AG04450 (cell line): ENCODE data around the gene SH3BP5L. TPM values are rescaled to one million over a fixed set of nuclear protein-coding genes. Genes with fewer than 3 reads are reported as not detected.

Source experiments
- CTCF ChIA-PET: fragments of 300-600, 350-600 bp; formaldehyde crosslinking; extraction: SDS; loops from one replicate; lab custom pipeline; 2022; ENCODE audit warnings: antibody characterized with exemption, inconsistent platforms; lab: Charles Lee
- POLR2A ChIA-PET: fragments of 350-600 bp; formaldehyde crosslinking; extraction: SDS; loops from one replicate; lab custom pipeline; 2021; ENCODE audit warnings: antibody characterized with exemption, inconsistent platforms; lab: Yijun Ruan, JAX
- DNase-seq: peaks from one replicate; pipeline ENCODE4 v3.0.0-alpha.2; 2011; ENCODE audit warnings: low read depth, low spot score
- H3K27ac ChIP-seq: one replicate; pipeline ENCODE4 v1.5.1; 2012; ENCODE audit warnings: low read depth, low read length, control low read depth
- H3K27me3 ChIP-seq: one replicate; pipeline ENCODE4 v1.6.0; 2012; ENCODE audit warnings: low read length; ENCODE audit not compliant: control insufficient read depth, insufficient read depth
- H3K4me3 ChIP-seq: 2 replicates; pipeline ENCODE4 v1.5.1; 2011; ENCODE audit warnings: mild to moderate bottlenecking, low read depth, low read length, control low read depth
- H3K9me3 ChIP-seq: 2 replicates; pipeline ENCODE4 v1.5.1; 2012; ENCODE audit warnings: low read length; ENCODE audit not compliant: control insufficient read depth, insufficient read depth
- polyA plus RNA-seq: library from polyadenylated mRNA; depleted of rRNA; stranded (reverse); fragments of >200 nt; gene quantifications from 2 replicates; pipeline ENCODE4 v1.2.3, GENCODE V29; 2011
- TF ChIP-seq, protein P1 (sequence below): IDR thresholded peaks from 2 replicates; pipeline ENCODE4 v1.5.1; 2011; ENCODE audit warnings: low read depth, low read length, control low read depth, inconsistent platforms

SH3BP5L gene
- polyA plus RNA-seq, 1 experiment, result 15.3 TPM

DNA sequence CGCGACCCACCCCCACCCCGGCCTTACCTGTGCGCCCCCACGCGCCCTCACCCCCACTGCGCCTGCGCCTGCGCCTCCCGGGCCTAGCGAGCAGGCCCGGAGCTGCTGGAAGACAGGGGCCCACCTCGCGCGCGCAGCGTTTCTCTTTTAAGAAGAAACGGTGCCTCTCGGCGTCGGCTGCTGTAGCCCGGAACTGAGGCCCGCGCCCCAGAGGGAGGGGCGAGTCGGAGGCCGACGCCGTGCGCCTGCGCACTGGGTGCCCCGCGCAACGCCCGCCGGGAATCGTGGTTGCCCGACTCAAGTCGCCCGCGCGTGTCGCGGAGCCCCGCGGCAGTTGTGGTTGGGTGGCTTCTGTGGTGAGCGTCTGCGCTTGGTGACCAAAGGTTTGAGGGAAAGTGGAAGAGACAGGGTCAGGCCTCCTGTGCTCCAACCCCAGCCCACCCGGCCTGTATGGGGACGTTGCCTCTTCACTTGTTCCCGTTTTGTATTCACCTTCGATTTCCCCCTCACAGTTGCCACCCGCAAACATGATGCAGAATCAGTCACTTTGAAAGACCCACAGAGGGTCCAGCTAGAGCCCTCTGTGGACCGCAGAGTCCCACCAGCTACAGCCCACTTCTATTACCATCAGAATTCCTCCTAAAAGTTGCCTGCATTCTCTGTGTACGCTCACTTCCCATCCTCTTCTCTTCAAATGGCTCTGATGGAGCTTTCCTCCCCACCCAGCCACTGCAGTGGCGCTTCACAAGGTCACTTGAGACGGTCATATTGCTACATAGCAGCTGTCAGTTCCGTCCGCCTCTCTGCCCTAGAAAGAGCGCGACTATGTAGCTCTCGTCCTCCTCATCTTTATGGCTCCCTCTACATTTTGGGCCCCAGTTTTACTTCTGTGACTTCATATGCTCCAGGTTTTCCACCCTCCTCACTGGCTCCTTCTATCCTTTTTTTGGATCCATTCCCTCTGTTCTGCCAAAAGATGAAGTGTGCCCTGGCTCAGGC, 33.5 kb upstream of the SH3BP5L start, which contains the start of gene ZNF692:
Gene ZNF692 (minus strand): TSS at position 195 of the 999 bp plus-strand sequence. CDS start 776 bp downstream, outside the sequence.
- H3K9me3 ChIP-seq, result no peaks in the 10 kb centered on the region
- DNase-seq, result peak; percentile 88
- POLR2A ChIA-PET, result interaction anchor here (0.7 to 2.5 kb wide), 6 partner anchors 14 to 67 kb away, joined by 3 to 8 read pairs (median 6); partner anchors contain the start of gene ZNF672
- H3K27me3 ChIP-seq, result no peaks in the 10 kb centered on the region
- H3K4me3 ChIP-seq, result peak within 1 kb of the TSS; percentile 82
- H3K27ac ChIP-seq, result peak within 1 kb of the TSS; percentile 65
- TF ChIP-seq, protein P1, sequence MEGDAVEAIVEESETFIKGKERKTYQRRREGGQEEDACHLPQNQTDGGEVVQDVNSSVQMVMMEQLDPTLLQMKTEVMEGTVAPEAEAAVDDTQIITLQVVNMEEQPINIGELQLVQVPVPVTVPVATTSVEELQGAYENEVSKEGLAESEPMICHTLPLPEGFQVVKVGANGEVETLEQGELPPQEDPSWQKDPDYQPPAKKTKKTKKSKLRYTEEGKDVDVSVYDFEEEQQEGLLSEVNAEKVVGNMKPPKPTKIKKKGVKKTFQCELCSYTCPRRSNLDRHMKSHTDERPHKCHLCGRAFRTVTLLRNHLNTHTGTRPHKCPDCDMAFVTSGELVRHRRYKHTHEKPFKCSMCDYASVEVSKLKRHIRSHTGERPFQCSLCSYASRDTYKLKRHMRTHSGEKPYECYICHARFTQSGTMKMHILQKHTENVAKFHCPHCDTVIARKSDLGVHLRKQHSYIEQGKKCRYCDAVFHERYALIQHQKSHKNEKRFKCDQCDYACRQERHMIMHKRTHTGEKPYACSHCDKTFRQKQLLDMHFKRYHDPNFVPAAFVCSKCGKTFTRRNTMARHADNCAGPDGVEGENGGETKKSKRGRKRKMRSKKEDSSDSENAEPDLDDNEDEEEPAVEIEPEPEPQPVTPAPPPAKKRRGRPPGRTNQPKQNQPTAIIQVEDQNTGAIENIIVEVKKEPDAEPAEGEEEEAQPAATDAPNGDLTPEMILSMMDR, result no peak
- CTCF ChIA-PET, result interaction anchor here (0.6 to 3.5 kb wide), 6 partner anchors 12 to 49 kb away, joined by 3 to 15 read pairs (median 4); no protein-coding TSS in a partner anchor

- H3K27ac ChIP-seq, result no peak overlapping the region
- peak overlapping the region; percentile 82 for H3K4me3 ChIP-seq
- H3K9me3 ChIP-seq, result no peaks in the 10 kb centered on the region
- CTCF ChIA-PET, result interaction anchor here (0.6 to 3.5 kb wide), 6 partner anchors 11 to 48 kb away, joined by 3 to 15 read pairs (median 4); no protein-coding TSS in a partner anchor
- POLR2A ChIA-PET, result interaction anchor here (0.7 to 2.5 kb wide), 6 partner anchors 15 to 68 kb away, joined by 3 to 8 read pairs (median 6); partner anchors contain the start of gene ZNF672
- DNase-seq, result no peak
- TF ChIP-seq, protein P1, result peak; percentile 35
- no peaks in the 10 kb centered on the region for H3K27me3 ChIP-seq
These were observed 32.6 kb upstream of the SH3BP5L start for GRCh38 chr1:248858096-248858890.

- no peaks in the 10 kb centered on the region for H3K9me3 ChIP-seq
- ChIA-PET POLR2A (interaction anchor here (1.5 to 2.5 kb wide), 2 partner anchors 15 to 18 kb away, joined by 7 to 8 read pairs; no protein-coding TSS in a partner anchor), CTCF (interaction anchor here (1.3 to 3.5 kb wide), 2 partner anchors 16 to 18 kb away, joined by 4 to 15 read pairs; no protein-coding TSS in a partner anchor)
- no peak for DNase-seq
- peak overlapping the region; percentile 82 for H3K4me3 ChIP-seq
- TF ChIP-seq, protein P1, result no peak
- H3K27ac ChIP-seq, result no peak overlapping the region
- no peaks in the 10 kb centered on the region for H3K27me3 ChIP-seq
These were observed 32.0 kb upstream of the SH3BP5L start for GRCh38 chr1:248857749-248858095.

DNA sequence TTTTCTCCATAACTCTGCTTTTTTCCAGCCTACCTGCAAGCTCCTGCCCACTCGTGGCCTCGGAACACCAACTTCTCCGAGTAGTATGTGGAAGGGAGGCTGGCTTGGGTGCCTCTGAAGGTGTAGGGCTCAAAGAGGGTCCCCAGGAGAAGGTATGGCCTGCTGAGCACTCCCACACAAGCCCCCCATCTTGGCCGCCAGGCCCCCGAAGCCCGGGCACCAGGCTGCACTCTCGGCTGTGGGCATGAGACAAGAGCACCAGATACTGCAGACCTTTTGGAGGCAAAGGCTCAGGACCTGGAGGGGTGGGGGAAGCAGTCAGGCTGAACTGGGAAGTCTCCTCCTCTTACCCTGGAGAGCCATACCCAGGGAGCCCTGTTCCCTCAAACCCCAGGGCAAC, 31.5 kb upstream of the SH3BP5L start:
- H3K4me3 ChIP-seq, result no peak overlapping the region; the same call in 1 of the 2 replicates
- POLR2A ChIA-PET, result no interaction called here
- H3K27ac ChIP-seq, result no peak overlapping the region
- CTCF ChIA-PET, result interaction anchor here (3.5 kb wide), 1 partner anchor 15 kb away, joined by 15 read pairs; no protein-coding TSS in a partner anchor
- H3K9me3 ChIP-seq, result no peaks in the 10 kb centered on the region
- TF ChIP-seq, protein P1, result no peak
- no peaks in the 10 kb centered on the region for H3K27me3 ChIP-seq
- no peak for DNase-seq
